AG10803 (cell line): ENCODE measurements around the gene APC.

ENCODE experiments used
- DNase-seq: peaks from one replicate; pipeline ENCODE4 v3.0.0; 2010; ENCODE audit warnings: low read depth
- H3K4me3 ChIP-seq: 2 replicates; pipeline ENCODE4 v1.5.1; 2011; ENCODE audit warnings: mild to moderate bottlenecking, low read length, control low read depth
- TF ChIP-seq, protein P1 (sequence below): conservative IDR thresholded peaks from 2 replicates; pipeline ENCODE4 v1.5.1; 2011; ENCODE audit warnings: mild to moderate bottlenecking, low read length, control low read depth, inconsistent platforms

Gene APC

DNA sequence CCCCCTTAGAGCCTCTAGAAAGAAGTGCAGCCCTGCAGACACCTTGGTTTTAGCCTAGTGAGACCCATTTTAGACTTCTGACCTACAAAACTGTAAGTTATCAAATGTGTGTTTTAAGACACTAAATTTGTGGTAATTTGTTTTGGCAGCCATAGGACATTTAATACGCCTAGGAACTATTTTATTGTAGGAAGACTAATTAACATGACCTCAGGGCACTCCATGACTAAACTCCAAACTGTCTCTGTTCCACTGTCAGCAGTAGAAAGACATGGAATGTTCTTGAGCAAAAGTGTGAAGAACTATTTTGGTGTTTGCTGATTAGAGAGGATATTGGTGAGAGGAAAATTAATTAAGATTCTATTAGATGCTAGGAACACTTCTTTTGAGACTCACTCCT, 4.1 kb upstream of the APC start:
- TF ChIP-seq, protein P1, sequence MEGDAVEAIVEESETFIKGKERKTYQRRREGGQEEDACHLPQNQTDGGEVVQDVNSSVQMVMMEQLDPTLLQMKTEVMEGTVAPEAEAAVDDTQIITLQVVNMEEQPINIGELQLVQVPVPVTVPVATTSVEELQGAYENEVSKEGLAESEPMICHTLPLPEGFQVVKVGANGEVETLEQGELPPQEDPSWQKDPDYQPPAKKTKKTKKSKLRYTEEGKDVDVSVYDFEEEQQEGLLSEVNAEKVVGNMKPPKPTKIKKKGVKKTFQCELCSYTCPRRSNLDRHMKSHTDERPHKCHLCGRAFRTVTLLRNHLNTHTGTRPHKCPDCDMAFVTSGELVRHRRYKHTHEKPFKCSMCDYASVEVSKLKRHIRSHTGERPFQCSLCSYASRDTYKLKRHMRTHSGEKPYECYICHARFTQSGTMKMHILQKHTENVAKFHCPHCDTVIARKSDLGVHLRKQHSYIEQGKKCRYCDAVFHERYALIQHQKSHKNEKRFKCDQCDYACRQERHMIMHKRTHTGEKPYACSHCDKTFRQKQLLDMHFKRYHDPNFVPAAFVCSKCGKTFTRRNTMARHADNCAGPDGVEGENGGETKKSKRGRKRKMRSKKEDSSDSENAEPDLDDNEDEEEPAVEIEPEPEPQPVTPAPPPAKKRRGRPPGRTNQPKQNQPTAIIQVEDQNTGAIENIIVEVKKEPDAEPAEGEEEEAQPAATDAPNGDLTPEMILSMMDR, result no peak
- DNase-seq, result no peak
- no peak overlapping the region for H3K4me3 ChIP-seq

DNA sequence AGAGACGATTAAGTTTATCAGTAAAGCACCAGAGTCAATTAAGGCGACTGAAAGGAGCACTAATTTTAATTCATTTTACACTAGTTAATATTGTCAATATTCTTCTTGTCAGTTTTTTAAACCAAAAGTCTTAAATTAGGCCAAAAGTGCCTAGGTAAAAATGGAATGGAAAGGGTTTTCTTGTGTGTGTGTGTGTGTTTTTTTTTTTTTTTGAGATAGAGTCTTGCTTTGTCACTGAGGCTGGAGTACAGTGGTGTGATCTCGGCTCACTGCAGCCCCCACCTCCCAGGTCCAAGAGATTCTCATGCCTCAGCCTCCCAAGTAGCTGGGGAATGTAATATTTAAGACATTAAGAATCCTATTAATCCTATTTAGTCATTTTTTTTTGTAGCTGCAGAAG, 3.1 kb upstream of the APC start:
- H3K4me3 ChIP-seq, result no peak overlapping the region
- DNase-seq, result no peak
- TF ChIP-seq, protein P1, result no peak

DNA sequence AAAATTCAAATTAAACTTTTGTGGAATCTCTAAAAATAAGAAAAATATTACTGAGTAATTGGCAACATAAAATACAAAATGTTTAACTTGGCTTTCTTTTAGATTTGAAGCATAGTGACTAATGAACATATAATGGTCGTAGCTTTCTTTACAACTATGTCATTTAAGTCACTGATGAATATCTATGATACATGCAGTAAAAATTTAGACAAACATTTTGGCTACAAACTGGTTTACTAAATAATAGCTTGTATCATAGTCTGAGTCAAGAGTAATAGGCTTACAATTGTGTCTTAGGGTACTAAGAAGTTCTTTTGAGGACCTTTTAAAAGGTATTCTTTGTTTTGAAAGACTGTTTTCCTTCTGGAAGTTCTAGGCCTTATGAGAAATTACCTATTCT, 2.0 kb upstream of the APC start:
- TF ChIP-seq, protein P1, result no peak
- peak; percentile 64 for DNase-seq
- no peak overlapping the region for H3K4me3 ChIP-seq

DNA sequence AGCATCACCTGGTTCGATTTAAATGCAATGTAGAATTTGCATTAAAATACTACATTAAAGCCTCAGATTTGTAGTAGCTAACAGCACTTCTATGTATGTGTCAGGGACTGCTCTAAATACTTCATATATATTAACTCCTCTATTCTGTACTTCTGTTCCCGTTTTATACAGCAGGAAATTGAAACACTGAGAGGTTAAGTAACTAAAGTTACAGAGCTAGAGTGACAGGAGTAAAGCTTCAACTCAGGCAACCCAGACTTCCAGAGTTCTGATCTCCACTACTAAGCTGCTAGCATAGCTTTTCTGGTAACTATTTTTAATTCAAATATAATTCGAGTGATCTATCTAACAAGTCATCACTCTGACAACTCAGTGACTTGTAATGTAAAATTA, 619 bp upstream of the APC start:
- TF ChIP-seq, protein P1, result no peak
- peak overlapping the region; percentile 84 for H3K4me3 ChIP-seq
- DNase-seq, result no peak

DNA sequence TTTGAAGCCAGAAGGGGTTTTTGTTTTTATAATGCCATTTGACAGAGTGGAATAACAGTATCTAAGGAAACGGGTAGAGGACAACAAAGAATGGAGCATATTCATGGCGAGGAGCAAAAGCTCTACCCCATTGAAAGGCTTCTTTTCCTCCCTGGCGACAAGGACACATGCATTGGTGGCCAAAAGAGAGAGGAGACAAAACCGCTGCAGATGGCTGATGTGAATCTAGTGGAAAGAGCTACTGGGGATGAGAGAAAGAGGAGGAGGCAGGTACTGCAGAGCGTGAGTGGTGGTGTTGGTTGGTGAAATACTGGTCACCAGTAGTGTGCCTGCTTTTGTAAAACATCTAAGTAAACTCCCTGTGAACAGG, 491 bp downstream of the APC start:
- TF ChIP-seq, protein P1, result no peak
- peak overlapping the region; percentile 84 for H3K4me3 ChIP-seq
- DNase-seq, result no peak

DNA sequence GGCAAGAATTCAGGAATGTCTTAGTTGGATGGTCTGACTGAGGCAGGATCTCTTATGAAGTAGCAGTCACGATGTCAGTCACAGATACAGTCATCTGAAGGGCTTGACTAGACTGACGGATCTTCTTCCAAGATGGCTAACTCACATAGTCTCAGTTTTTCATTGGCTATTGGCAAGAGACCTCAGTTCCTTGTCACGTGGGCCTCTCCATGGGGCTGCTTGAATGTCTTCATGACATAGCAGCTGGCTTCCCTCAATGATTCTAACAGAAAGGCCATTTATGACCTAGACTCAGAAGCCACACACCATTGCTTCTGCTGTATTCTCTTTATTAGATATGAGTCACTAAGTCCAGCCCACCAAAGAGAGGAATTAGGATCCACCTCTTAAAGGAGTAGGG, 4.7 kb downstream of the APC start:
- DNase-seq, result no peak
- TF ChIP-seq, protein P1, result no peak
- no peak overlapping the region for H3K4me3 ChIP-seq

DNA sequence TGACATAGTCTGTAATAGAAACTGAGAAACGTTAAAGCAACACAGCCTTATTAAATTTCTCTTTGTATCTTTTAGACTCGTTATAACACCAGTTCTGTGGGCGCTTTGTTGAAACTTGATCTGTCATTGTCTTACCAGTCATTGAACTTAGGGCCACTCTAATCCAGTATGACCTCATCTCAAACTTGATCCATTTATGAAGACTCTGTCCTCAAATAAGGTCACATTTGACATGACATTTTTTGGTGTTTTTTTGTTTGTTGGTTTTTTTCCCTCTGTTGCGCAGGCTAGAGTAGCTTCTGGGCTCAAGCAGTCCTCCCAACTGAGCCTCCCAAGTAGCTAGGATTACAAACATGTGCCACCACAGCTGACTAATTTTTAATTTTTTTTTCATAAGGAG, 5.9 kb downstream of the APC start:
- TF ChIP-seq, protein P1, result no peak
- DNase-seq, result no peak

More for the DNA sequence above, 5.9 kb downstream of the APC start:
- H3K4me3 ChIP-seq, result no peak overlapping the region
